Hepatocyte (in vitro differentiated cells): ENCODE measurements around the gene KIAA1671. TPM values are rescaled to one million over a fixed set of nuclear protein-coding genes. Genes with fewer than 3 reads are reported as not detected.

ENCODE experiments used
- DNase-seq: peaks from one replicate; pipeline ENCODE4 v3.0.0-alpha.2; 2016; ENCODE audit warnings: low spot score
- H2AFZ ChIP-seq: fragments of 200-600 bp; sonication (generic); 2 replicates; pipeline ENCODE4 v1.6.0; 2016; ENCODE audit warnings: antibody characterized with exemption, mild to moderate bottlenecking
- H3K27ac ChIP-seq: fragments of 200-600 bp; sonication (generic); 2 replicates; pipeline ENCODE4 v1.5.1; 2016; ENCODE audit warnings: mild to moderate bottlenecking
- H3K27me3 ChIP-seq: fragments of 200-600 bp; sonication (generic); 2 replicates; pipeline ENCODE4 v1.6.1; 2016
- H3K36me3 ChIP-seq: fragments of 200-600 bp; sonication (generic); replicated peaks from 2 replicates; pipeline ENCODE4 v1.5.1; 2016; ENCODE audit warnings: low read depth; ENCODE audit not compliant: insufficient read depth
- H3K4me1 ChIP-seq: fragments of 200-600 bp; sonication (generic); 2 replicates; pipeline ENCODE4 v1.5.1; 2016; ENCODE audit warnings: mild to moderate bottlenecking, moderate library complexity; ENCODE audit not compliant: insufficient read depth
- H3K4me2 ChIP-seq: fragments of 200-600 bp; sonication (generic); 2 replicates; pipeline ENCODE4 v1.6.0; 2016
- H3K4me3 ChIP-seq: fragments of 200-600 bp; sonication (generic); 2 replicates; pipeline ENCODE4 v1.5.1; 2016; ENCODE audit warnings: mild to moderate bottlenecking
- H3K79me2 ChIP-seq: fragments of 200-600 bp; sonication (generic); 2 replicates; pipeline ENCODE4 v1.6.0; 2017; ENCODE audit warnings: mild to moderate bottlenecking
- H3K9me2 ChIP-seq: fragments of 200-600 bp; sonication (generic); replicated peaks from 2 replicates; pipeline ENCODE4 v1.6.0; 2017; ENCODE audit warnings: mild to moderate bottlenecking; ENCODE audit not compliant: insufficient read depth
- H3K9me3 ChIP-seq: fragments of 200-600 bp; sonication (generic); 2 replicates; pipeline ENCODE4 v1.5.1; 2016; ENCODE audit warnings: low read depth, mild to moderate bottlenecking
- H4K20me1 ChIP-seq: fragments of 200-600 bp; sonication (generic); 2 replicates; pipeline ENCODE4 v1.6.0; 2016; ENCODE audit warnings: mild to moderate bottlenecking; ENCODE audit not compliant: insufficient read depth, poor library complexity, severe bottlenecking
- CTCF ChIP-seq: fragments of 200-600 bp; sonication (generic); IDR thresholded peaks from 2 replicates; pipeline ENCODE4 v1.5.1; 2016; ENCODE audit warnings: antibody characterized with exemption, mild to moderate bottlenecking; ENCODE audit not compliant: poor library complexity
- EZH2 ChIP-seq: fragments of 200-600 bp; sonication (generic); IDR thresholded peaks from 2 replicates; pipeline ENCODE4 v1.6.1; 2016; ENCODE audit warnings: antibody characterized with exemption, mild to moderate bottlenecking, borderline replicate concordance
- EZH2phosphoT487 ChIP-seq: fragments of 200-600 bp; sonication (generic); IDR thresholded peaks from one replicate; pipeline ENCODE4 v1.6.1; 2018; ENCODE audit warnings: antibody characterized with exemption, mild to moderate bottlenecking, low read depth, moderate library complexity; ENCODE audit not compliant: unreplicated experiment, severe bottlenecking
- WGBS: methylation state at CpG from one replicate; pipeline ENCODE4 v1.1.6; 2016; ENCODE audit warnings: low lambda C conversion rate; ENCODE audit errors: missing lambda C conversion rate; 5-methylcytosine and 5-hydroxymethylcytosine counted together
- polyA plus RNA-seq: library from polyadenylated mRNA; unstranded; fragments of >200 nt; fragmentation: Nextera tagmentation; extraction: Ambion mirVana; gene quantifications from 2 replicates; pipeline ENCODE4 v1.2.1, GENCODE V29; 2016
- total RNA-seq: library from RNA; depleted of rRNA; stranded (reverse); fragments of >200 nt; gene quantifications from 2 replicates; pipeline ENCODE4 v1.2.3, GENCODE V29; 2014

The KIAA1671 gene
- total and polyA plus RNA-seq, 2 experiments from 2014 or later = 8.1 to 26.5 TPM

GRCh38 chr22:25187469-25187868 lies 235.0 kb downstream of the KIAA1671 start:
- Histone ChIP-seq H4K20me1 (no peaks in the 10 kb centered on the region), H3K9me3 (no peaks in the 10 kb centered on the region), H3K4me3 (no peak overlapping the region), H3K9me2 (no peaks in the 10 kb centered on the region), H2AFZ (no peak overlapping the region), H3K79me2 (no peaks in the 10 kb centered on the region), H3K27ac (no peak overlapping the region), H3K4me2 (no peak overlapping the region), H3K4me1 (no peaks in the 10 kb centered on the region), H3K36me3 (no peaks in the 10 kb centered on the region), H3K27me3 (no peaks in the 10 kb centered on the region)
- DNase-seq = no peak
- no peak for TF ChIP-seq EZH2phosphoT487
- TF ChIP-seq EZH2 = no peak
- WGBS = 87% methylated on average over 6 of the region's 6 CpGs

GRCh38 chr22:25192406-25192805 lies 239.9 kb downstream of the KIAA1671 start:
- Histone ChIP-seq H3K9me3 (no peaks in the 10 kb centered on the region), H3K36me3 (no peaks in the 10 kb centered on the region)
- no peak for DNase-seq

GRCh38 chr22:25193130-25193529 lies 240.6 kb downstream of the KIAA1671 start:
- no peaks in the 10 kb centered on the region for H3K9me2 ChIP-seq
- no peak overlapping the region for H3K4me3 ChIP-seq
- TF ChIP-seq CTCF (no peak), EZH2 (no peak), EZH2phosphoT487 (no peak)
- no peak overlapping the region for H2AFZ ChIP-seq
- no peak overlapping the region for H3K27ac ChIP-seq
- 71% methylated on average over 4 of the region's 4 CpGs for WGBS
- no peaks in the 10 kb centered on the region for H3K4me1 ChIP-seq
- no peaks in the 10 kb centered on the region for H3K36me3 ChIP-seq
- no peak overlapping the region for H3K4me2 ChIP-seq
- H3K9me3 ChIP-seq = no peaks in the 10 kb centered on the region
- H3K27me3 ChIP-seq = no peaks in the 10 kb centered on the region
- H4K20me1 ChIP-seq = no peaks in the 10 kb centered on the region
- no peaks in the 10 kb centered on the region for H3K79me2 ChIP-seq
- DNase-seq = no peak

More at GRCh38 chr22:25192406-25192805, 239.9 kb downstream of the KIAA1671 start:
- Histone ChIP-seq H3K4me1 (no peaks in the 10 kb centered on the region), H2AFZ (no peak overlapping the region), H3K4me3 (no peak overlapping the region), H3K27ac (no peak overlapping the region), H3K79me2 (no peaks in the 10 kb centered on the region), H3K4me2 (no peak overlapping the region), H4K20me1 (no peaks in the 10 kb centered on the region), H3K27me3 (no peaks in the 10 kb centered on the region), H3K9me2 (no peaks in the 10 kb centered on the region)
- WGBS = 91% methylated on average over 12 of the region's 12 CpGs
- TF ChIP-seq EZH2phosphoT487 = no peak
- no peak for TF ChIP-seq CTCF
- TF ChIP-seq EZH2 = no peak

- no peaks in the 10 kb centered on the region for H3K79me2 ChIP-seq
- TF ChIP-seq EZH2phosphoT487 = no peak
- TF ChIP-seq EZH2 = no peak
- H3K9me2 ChIP-seq = no peaks in the 10 kb centered on the region
- WGBS = 71% methylated on average over 3 of the region's 3 CpGs
- no peaks in the 10 kb centered on the region for H3K27me3 ChIP-seq
- no peaks in the 10 kb centered on the region for H4K20me1 ChIP-seq
- no peak overlapping the region for H3K27ac ChIP-seq
- H3K4me3 ChIP-seq = no peak overlapping the region
- H3K4me2 ChIP-seq = no peak overlapping the region
- H3K9me3 ChIP-seq = no peaks in the 10 kb centered on the region
- no peaks in the 10 kb centered on the region for H3K4me1 ChIP-seq
- peak; percentile 29 for DNase-seq
- H3K36me3 ChIP-seq = no peaks in the 10 kb centered on the region
- H2AFZ ChIP-seq = no peak overlapping the region
Measured at GRCh38 chr22:25193548-25193947, 241.0 kb downstream of the KIAA1671 start.
